KG1 (cell line): ENCODE measurements around the gene PDE2A.
A peak's percentile ranks its signal among the peaks of the same experiment; 100 is the strongest.

Experiments
- DNase-seq: peaks from one replicate; lab custom pipeline; 2025; lab: John Stamatoyannopoulos, UW

Gene PDE2A

DNA sequence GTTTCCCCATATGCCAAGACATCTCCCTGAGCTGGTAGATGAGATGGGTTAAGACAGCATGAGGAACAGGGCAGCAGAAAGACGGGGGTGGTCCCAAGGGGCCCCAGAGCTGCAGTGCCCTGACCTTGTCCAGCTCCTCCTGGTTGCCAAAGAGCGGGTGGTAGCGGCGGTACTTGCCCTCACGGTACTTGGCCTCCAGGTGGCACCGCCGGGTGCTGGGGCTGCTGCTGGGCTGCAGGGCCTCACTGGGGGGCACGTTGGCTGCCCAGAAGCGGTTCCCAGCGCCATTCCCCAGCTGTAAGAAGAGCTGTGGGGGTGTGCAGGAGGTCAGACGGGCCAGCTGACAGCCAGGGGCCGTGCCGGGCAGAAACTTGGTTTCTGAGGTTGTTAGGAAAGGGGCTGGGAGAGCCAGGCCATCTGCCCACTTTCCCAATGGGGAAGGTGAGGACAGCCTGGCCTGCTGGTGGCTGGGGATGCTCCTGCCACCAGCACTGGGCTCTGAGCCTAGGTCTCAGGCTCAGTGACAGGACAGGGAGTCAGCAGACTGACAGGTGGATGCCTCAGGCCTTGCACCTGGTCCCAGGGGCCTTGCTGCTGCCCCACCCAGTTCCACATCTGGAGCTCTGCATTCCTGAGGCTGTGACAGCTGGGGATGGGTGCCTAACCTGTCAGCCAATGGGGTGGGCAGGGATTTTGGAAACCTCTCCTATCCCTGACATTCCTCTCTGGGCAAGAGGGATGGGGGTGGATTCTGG, 30.0 kb upstream of the PDE2A start:
- no peak for DNase-seq

DNA sequence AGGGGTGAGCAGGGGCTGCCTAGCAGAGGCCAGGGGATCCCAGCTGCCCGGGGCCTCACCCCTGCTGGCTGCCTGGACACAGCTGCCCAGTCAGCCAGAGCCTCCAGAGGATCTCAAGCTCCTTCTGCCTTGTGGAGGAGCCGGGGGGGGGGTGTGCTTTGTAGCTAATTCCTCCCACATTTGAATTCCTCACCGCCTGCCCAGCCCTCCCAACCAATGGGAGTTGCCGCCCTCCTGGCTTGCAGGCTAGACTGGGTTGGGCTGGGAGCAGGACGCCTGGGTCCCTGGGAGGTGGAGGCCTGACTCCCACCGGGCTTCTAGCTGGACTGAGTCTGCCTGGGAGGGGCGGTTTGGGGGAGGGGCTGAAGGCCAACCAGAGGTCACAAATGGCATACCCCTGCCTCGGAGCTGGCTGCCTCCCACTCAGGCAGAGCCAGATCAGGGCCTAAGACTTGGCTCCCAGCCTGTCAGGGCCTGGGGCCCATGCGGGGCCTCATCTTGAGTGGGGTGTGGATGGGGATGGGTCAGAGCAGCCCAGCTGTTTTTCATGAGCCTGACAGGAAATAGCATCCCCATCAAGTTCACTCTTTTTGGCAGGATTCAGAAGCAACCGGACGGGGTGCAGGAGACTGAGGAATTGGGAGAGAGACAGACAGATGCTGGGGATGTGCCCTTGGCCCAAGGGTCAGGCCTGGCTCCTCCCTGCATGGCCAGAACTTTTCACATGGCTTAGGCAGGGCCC, 29.2 kb upstream of the PDE2A start:
- no peak for DNase-seq

DNA sequence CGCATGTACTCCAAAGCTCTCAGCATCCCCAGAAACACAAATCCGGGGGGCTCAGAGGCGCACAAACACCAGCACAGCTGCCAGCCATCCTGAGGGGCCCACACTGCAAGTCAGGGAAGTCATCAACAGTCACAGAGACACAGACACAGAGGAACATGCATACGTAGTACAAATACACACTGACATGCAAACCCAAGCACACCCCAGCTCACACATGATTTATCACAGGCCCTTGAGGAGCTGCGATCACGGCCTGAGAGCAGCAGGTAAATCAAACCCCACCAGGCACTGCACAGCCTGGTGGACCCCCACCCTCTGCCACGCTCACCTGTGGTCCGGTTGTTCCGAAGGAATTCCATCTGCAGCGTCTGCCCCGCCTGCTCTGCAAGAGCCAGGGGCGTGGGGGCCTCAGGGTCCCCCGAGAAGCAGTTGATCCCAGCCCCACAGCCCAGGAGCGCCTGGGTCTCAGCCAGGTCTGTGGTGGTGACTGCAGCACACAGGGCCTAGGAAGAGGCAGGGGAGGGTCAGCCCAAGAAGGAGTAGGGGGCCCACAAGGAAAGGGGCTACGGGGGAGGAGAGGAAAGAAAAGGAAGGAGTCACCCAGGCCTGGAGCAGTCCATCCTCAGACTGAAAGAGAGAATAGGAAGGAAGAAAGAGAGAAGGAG, 28.5 kb upstream of the PDE2A start:
- no peak for DNase-seq

GRCh38 chr11:72702096-72702495, 27.9 kb upstream of the PDE2A start:
- DNase-seq: no peak

- no peak for DNase-seq
Measured at GRCh38 chr11:72701466-72701865, 27.2 kb upstream of the PDE2A start.

DNA sequence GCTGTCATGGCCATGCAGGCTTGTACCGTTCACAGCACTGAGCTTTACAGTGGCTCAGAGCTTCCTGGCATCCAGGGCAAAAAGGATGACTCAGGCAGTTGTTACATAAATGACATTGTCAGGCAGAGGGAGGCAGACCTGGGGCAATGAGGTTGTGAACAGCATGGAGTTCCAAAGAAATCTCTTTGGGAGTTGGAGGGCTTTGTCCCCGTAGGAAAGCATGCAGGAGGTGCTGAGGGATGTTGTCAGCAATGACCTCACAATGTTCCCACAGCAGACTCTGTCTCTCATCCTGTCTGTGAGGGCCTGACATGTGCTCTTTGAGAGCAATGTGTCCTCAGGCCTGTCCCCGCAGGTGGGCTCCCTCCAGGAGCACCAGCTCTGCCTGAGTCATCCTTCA, 25.9 kb upstream of the PDE2A start:
- no peak for DNase-seq

DNA sequence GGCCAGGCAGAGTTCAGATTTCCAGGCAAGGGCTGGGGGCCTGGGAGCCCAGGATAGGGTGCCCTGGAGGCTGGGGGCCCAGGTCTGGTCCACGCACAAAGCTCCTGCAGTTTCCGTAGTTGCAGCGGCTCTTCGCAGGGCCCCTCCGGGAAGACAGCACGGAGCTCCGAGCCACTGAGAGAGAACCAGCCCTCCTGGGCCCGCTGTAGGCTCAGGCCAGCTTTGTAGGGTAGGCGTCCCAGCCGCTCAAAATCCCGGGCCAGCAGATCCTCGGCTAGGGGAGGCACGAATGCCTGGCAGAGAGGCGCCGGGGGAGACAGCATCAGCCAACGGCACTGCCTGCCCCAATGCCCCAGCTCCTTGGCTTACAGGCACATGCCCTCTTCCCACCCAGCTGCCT, 23.6 kb upstream of the PDE2A start:
- DNase-seq: no peak

- DNase-seq: no peak
Measured at GRCh38 chr11:72696866-72697700, 22.9 kb upstream of the PDE2A start.

GRCh38 chr11:72695354-72695753, 21.1 kb upstream of the PDE2A start:
- no peak for DNase-seq

GRCh38 chr11:72693271-72693968, 19.2 kb upstream of the PDE2A start:
- no peak for DNase-seq

GRCh38 chr11:72692498-72693237, 18.4 kb upstream of the PDE2A start:
- DNase-seq: no peak

DNA sequence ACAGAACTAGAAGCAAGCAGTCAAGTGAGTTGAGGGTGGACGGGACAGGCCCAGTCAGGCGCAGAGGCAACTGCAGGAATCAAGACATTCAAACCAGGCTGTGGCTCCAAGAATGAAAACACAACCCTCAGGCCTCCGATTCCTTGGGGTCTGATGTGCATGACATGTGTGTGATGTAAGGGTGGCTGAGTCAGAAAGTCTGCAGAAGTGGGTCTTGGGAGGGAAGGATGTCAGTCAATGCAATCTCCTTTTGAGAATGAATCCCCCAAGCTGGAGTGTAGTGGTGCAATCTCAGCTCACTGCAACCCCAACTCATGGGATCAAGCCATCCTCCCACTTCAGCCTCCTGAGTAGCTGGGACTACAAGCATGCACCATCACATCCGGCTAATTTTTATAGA, 15.9 kb upstream of the PDE2A start:
- no peak for DNase-seq

- DNase-seq: no peak
Measured at GRCh38 chr11:72688929-72689328, 14.7 kb upstream of the PDE2A start.

- no peak for DNase-seq
Measured at GRCh38 chr11:72688486-72688885, 14.3 kb upstream of the PDE2A start.

GRCh38 chr11:72687326-72687725, 13.1 kb upstream of the PDE2A start:
- DNase-seq: no peak

GRCh38 chr11:72686639-72687220, 12.5 kb upstream of the PDE2A start:
- DNase-seq: no peak

DNA sequence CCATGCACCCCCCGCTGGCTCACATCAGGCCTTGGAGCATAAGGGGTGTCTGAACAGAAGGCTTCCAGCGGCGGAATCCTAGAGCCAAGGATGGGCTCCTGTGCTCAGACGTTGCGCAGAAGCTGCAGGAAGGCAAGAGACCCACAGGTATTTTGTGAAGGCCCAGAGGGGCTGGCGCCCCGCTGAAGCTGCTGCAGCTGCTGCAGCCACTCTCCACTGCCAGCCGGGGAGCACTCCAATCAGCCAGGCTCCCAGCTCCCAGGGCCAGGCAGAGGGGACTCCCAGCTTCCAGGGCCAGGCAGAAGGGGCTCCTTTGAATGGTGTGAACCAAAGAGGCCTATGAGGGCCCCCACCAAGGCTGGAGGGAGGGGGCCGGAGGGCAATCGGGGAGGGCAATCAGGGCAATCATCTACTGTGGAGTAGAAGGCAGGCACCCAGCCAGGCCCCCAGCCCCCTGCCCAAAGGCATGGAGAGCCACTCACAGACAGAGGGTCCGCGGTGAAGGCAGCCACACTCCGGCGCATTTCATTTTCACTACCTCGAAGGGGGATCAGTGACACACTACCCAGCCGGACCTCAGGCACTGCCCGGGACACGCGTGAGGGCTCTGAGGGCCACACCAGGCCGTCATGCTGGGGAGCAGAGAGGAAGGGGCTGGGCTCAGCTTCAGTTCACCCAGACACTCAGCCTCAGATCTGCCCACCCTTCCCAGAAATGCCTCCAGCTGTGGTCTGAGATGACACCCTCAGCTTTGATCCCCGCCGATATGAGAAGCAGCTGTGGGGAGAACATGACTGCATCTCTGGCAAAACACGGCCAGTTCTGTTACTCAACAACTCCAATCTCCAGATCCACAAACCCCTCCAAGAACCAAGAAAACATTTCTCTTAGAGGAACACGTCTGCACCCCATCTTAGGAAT, 11.6 kb upstream of the PDE2A start:
- DNase-seq: no peak

- no peak for DNase-seq
Measured at GRCh38 chr11:72684236-72684912, 10.2 kb upstream of the PDE2A start.

GRCh38 chr11:72683782-72684200, 9.6 kb upstream of the PDE2A start:
- peak; percentile 39 for DNase-seq
